ACC112 (cell line): ENCODE results near the gene REG1B.

Source experiments
- H2AFZ ChIP-seq: fragments of 200-600 bp; sonication (generic); one replicate; pipeline ENCODE4 v1.6.0; 2017; ENCODE audit warnings: antibody characterized with exemption, low read length; ENCODE audit not compliant: unreplicated experiment
- H3K27ac ChIP-seq: fragments of 200-600 bp; sonication (generic); 2 replicates; pipeline ENCODE4 v1.5.1; 2014; ENCODE audit warnings: low read depth, mild to moderate bottlenecking, antibody characterized with exemption, low read length, moderate library complexity
- H3K27me3 ChIP-seq: fragments of 200-600 bp; sonication (generic); 2 replicates; pipeline ENCODE4 v1.6.1; 2014; ENCODE audit warnings: mild to moderate bottlenecking, antibody characterized with exemption, low read length, moderate library complexity, mixed read lengths; ENCODE audit not compliant: insufficient read depth
- H3K36me3 ChIP-seq: fragments of 200-600 bp; sonication (generic); 2 replicates; pipeline ENCODE4 v1.6.1; 2016; ENCODE audit warnings: mild to moderate bottlenecking, antibody characterized with exemption, low read length, moderate library complexity, mixed read lengths; ENCODE audit not compliant: insufficient read depth
- H3K4me1 ChIP-seq: fragments of 200-600 bp; sonication (generic); one replicate; pipeline ENCODE4 v1.6.1; 2016; ENCODE audit warnings: low read length, mixed read lengths; ENCODE audit not compliant: insufficient read depth, unreplicated experiment, control insufficient read depth
- H3K4me3 ChIP-seq: fragments of 200-600 bp; sonication (generic); 2 replicates; pipeline ENCODE4 v1.5.1; 2014; ENCODE audit warnings: mild to moderate bottlenecking, low read depth, low read length
- H3K79me2 ChIP-seq: fragments of 200-600 bp; sonication (generic); one replicate; pipeline ENCODE4 v1.6.0; 2016; ENCODE audit warnings: low read length; ENCODE audit not compliant: control insufficient read depth, unreplicated experiment, insufficient read depth

REG1B gene

GRCh38 chr2:79114797-79115494, 27.2 kb upstream of the REG1B start:
- H3K36me3 ChIP-seq: no peaks in the 10 kb centered on the region
- no peak overlapping the region for H3K27ac ChIP-seq
- H2AFZ ChIP-seq: no peak overlapping the region
- H3K79me2 ChIP-seq: no peaks in the 10 kb centered on the region
- H3K4me1 ChIP-seq: no peaks in the 10 kb centered on the region
- no peaks in the 10 kb centered on the region for H3K27me3 ChIP-seq
- no peak overlapping the region for H3K4me3 ChIP-seq

- no peak overlapping the region for H2AFZ ChIP-seq
- no peak overlapping the region for H3K4me3 ChIP-seq
- no peaks in the 10 kb centered on the region for H3K27me3 ChIP-seq
- H3K4me1 ChIP-seq: no peaks in the 10 kb centered on the region
- H3K36me3 ChIP-seq: no peaks in the 10 kb centered on the region
- H3K79me2 ChIP-seq: no peaks in the 10 kb centered on the region
- H3K27ac ChIP-seq: no peak overlapping the region
Observed at GRCh38 chr2:79112269-79112668, 24.5 kb upstream of the REG1B start.

DNA sequence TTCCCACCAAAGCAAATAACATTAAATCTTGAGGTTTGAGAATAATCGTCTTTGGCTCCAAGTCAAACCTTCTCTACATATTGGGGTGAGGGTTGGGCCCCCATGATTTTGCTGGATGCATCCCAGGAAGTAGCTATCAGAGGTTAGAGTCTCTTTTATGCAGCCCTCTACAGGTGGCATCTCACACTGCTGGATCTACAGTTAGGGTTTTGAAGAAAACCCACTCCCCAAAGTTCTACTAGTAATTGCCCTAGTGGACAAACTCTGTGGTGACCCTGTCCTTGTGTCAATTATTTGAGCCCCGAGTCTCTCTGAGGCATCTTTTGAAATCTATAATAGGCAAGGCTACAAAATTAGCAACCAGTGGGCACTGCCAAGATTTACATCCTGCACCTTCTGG, 17.5 kb upstream of the REG1B start:
- Histone ChIP-seq H3K79me2 (no peaks in the 10 kb centered on the region), H3K27ac (no peak overlapping the region), H3K27me3 (no peaks in the 10 kb centered on the region), H2AFZ (no peak overlapping the region), H3K4me3 (no peak overlapping the region), H3K36me3 (no peaks in the 10 kb centered on the region), H3K4me1 (no peaks in the 10 kb centered on the region)

DNA sequence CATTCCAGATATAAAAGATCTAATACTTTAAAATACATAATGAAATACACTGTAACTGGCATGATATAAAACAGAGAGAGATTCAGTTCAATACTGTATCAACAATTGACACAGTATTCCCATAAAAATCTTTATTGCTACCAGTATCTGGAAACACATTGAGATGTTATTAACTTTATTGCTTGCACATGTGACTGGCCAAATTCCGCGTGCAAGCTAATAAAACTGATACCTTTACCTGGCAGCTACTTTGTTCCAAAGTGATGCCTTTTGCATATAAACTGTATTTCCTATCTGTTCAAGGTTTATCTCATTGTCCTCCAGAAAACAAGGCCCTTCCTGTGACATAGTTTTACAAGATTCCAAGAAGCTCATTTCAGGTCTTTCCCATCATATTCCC, 15.4 kb upstream of the REG1B start:
- Histone ChIP-seq H3K4me1 (no peaks in the 10 kb centered on the region), H3K27ac (no peak overlapping the region), H3K4me3 (no peak overlapping the region), H3K79me2 (no peaks in the 10 kb centered on the region), H2AFZ (no peak overlapping the region), H3K36me3 (no peaks in the 10 kb centered on the region), H3K27me3 (no peaks in the 10 kb centered on the region)

DNA sequence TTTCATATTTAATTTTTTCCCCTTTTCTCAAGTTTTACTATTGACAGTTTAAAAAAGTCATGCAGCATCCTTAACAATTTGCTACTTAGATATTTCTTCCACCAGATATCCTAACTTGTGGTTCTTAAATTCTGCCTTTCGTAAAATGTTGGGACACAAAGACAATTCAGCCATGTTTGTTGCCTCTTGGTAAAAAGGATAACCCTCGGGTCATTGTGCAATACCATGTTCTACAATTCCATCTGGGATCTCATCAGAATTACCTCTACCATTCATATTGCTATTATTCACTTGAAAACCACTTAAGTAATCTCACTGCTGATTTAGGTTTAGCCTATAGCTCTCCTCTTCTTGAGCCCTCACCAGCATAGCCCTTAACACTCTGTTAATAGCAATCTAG, 13.2 kb upstream of the REG1B start:
- H3K4me1 ChIP-seq: no peaks in the 10 kb centered on the region
- no peak overlapping the region for H2AFZ ChIP-seq
- no peaks in the 10 kb centered on the region for H3K79me2 ChIP-seq
- no peaks in the 10 kb centered on the region for H3K36me3 ChIP-seq
- H3K27ac ChIP-seq: no peak overlapping the region
- no peaks in the 10 kb centered on the region for H3K27me3 ChIP-seq
- no peak overlapping the region for H3K4me3 ChIP-seq

GRCh38 chr2:79100285-79100684, 12.5 kb upstream of the REG1B start:
- H3K27ac ChIP-seq: no peak overlapping the region
- H3K4me1 ChIP-seq: no peaks in the 10 kb centered on the region
- no peaks in the 10 kb centered on the region for H3K27me3 ChIP-seq
- no peaks in the 10 kb centered on the region for H3K36me3 ChIP-seq
- no peak overlapping the region for H2AFZ ChIP-seq
- no peak overlapping the region for H3K4me3 ChIP-seq
- H3K79me2 ChIP-seq: no peaks in the 10 kb centered on the region

DNA sequence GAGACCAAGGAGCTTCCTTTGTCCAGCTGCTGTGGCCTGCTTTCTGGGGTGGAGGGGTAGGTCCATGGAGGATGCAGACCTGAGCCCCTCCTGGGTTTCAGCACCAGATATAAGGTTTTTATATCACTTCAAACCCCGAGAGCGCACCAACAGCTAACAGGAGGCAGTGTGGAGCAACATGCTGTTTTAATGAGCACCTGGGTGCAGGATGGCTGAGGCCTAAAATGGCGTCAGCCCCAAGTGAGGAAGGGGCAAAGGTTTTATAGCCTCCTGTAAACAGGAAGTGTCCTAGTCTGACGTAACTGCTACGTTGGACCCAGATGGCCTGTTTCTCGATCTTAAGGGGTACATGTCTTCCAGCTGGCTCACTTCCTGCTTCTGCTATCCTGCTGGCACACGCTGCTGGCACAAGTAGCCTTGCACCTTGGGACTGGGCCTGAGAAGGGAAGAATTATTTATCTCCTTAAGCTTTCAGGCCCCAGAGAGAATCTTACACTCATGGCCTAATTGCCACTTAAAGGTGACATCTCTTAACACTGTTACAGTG, 11.4 kb upstream of the REG1B start:
- Histone ChIP-seq H3K36me3 (no peaks in the 10 kb centered on the region), H3K27ac (no peak overlapping the region), H3K4me3 (no peak overlapping the region), H3K4me1 (no peaks in the 10 kb centered on the region), H2AFZ (no peak overlapping the region), H3K27me3 (no peaks in the 10 kb centered on the region), H3K79me2 (no peaks in the 10 kb centered on the region)

DNA sequence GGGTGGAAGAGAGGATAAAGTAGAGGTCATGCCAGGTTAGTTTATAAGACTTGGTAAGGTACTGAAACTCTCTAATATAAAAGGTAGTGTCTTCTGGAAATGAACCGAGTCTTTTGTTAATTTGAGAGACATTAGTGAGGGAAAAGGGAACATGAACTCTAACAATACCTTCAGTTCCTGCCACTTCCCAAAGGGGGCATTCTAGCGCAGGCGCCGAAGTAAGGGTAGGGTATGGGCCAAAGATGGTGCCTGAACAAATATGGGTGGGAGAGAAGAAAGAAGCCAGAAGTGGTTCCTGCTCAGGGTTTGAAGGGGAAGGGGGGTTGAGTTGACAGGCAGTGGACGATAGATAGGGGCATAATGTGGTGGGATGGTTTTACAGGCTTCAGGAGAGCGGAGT, 10.1 kb upstream of the REG1B start:
- no peak overlapping the region for H2AFZ ChIP-seq
- no peaks in the 10 kb centered on the region for H3K27me3 ChIP-seq
- no peak overlapping the region for H3K27ac ChIP-seq
- no peaks in the 10 kb centered on the region for H3K4me1 ChIP-seq
- no peaks in the 10 kb centered on the region for H3K36me3 ChIP-seq
- H3K79me2 ChIP-seq: no peaks in the 10 kb centered on the region
- H3K4me3 ChIP-seq: no peak overlapping the region

GRCh38 chr2:79090693-79091092, 2.9 kb upstream of the REG1B start:
- Histone ChIP-seq H2AFZ (no peak overlapping the region), H3K4me1 (no peaks in the 10 kb centered on the region), H3K27me3 (no peaks in the 10 kb centered on the region), H3K36me3 (no peaks in the 10 kb centered on the region), H3K4me3 (no peak overlapping the region), H3K27ac (no peak overlapping the region), H3K79me2 (no peaks in the 10 kb centered on the region)

- Histone ChIP-seq H3K36me3 (no peaks in the 10 kb centered on the region), H3K4me1 (no peaks in the 10 kb centered on the region), H2AFZ (no peak overlapping the region), H3K4me3 (no peak overlapping the region), H3K27me3 (no peaks in the 10 kb centered on the region), H3K79me2 (no peaks in the 10 kb centered on the region), H3K27ac (no peak overlapping the region)
Observed at GRCh38 chr2:79086255-79086654, 1.5 kb downstream of the REG1B start.

GRCh38 chr2:79085382-79085781, 2.4 kb downstream of the REG1B start:
- no peaks in the 10 kb centered on the region for H3K79me2 ChIP-seq

More at GRCh38 chr2:79085382-79085781, 2.4 kb downstream of the REG1B start:
- Histone ChIP-seq H2AFZ (no peak overlapping the region), H3K27me3 (no peaks in the 10 kb centered on the region), H3K4me1 (no peaks in the 10 kb centered on the region), H3K36me3 (no peaks in the 10 kb centered on the region), H3K27ac (no peak overlapping the region), H3K4me3 (no peak overlapping the region)
